ENCODE results near the gene PRKCZ.

PRKCZ gene

GRCh38 chr1:2127187-2128145 lies 77.3 kb downstream of the PRKCZ start:
- no peak for DNase-seq (ENCODE audit: low read depth)
- TF ChIP-seq CTCF (IDR thresholded peaks at IDR 0.05; ENCODE audit: control insufficient read depth, extremely low read depth, insufficient read depth): no peak
- H3K4me3 ChIP-seq (ENCODE audit: low read depth, low read length): no peak overlapping the region

GRCh38 chr1:2128189-2128901 lies 78.1 kb downstream of the PRKCZ start:
- TF ChIP-seq CTCF (IDR thresholded peaks at IDR 0.05; ENCODE audit: control insufficient read depth, extremely low read depth, insufficient read depth): no peak
- no peak for DNase-seq (ENCODE audit: low read depth)
- H3K4me3 ChIP-seq (ENCODE audit: low read depth, low read length): no peak overlapping the region

- no peak overlapping the region for H3K4me3 ChIP-seq (ENCODE audit: low read depth, low read length)
- no peak for DNase-seq (ENCODE audit: low read depth)
- TF ChIP-seq CTCF (IDR thresholded peaks at IDR 0.05; ENCODE audit: control insufficient read depth, extremely low read depth, insufficient read depth): no peak
Observed at GRCh38 chr1:2129256-2129943, 79.2 kb downstream of the PRKCZ start.

GRCh38 chr1:2130156-2130555 lies 79.9 kb downstream of the PRKCZ start:
- TF ChIP-seq CTCF (IDR thresholded peaks at IDR 0.05; ENCODE audit: control insufficient read depth, extremely low read depth, insufficient read depth): no peak
- H3K4me3 ChIP-seq (ENCODE audit: low read depth, low read length): no peak overlapping the region
- no peak for DNase-seq (ENCODE audit: low read depth)

- TF ChIP-seq CTCF (IDR thresholded peaks at IDR 0.05; ENCODE audit: control insufficient read depth, extremely low read depth, insufficient read depth): no peak
- H3K4me3 ChIP-seq (ENCODE audit: low read depth, low read length): no peak overlapping the region
- no peak for DNase-seq (ENCODE audit: low read depth)
Observed at GRCh38 chr1:2130871-2131289, 80.7 kb downstream of the PRKCZ start.

GRCh38 chr1:2132222-2133038 lies 82.2 kb downstream of the PRKCZ start:
- DNase-seq (ENCODE audit: low read depth): no peak
- H3K4me3 ChIP-seq (ENCODE audit: low read depth, low read length): peak overlapping the region; percentile 54
- TF ChIP-seq CTCF (IDR thresholded peaks at IDR 0.05; ENCODE audit: control insufficient read depth, extremely low read depth, insufficient read depth): no peak

All from LNCaP clone FGC (cell line).